GM20000 (cell line): ENCODE data around the gene RBFOX2.

Source experiments
- DNase-seq: peaks from one replicate; pipeline ENCODE4 v3.0.0; 2012; ENCODE audit warnings: low spot score
- CTCF ChIP-seq: IDR thresholded peaks from 2 replicates; pipeline ENCODE4 v1.5.1; 2012; ENCODE audit warnings: mild to moderate bottlenecking, control low read depth; ENCODE audit errors: extremely low read depth, missing control alignments

RBFOX2 gene

GRCh38 chr22:35725521-35725920 is 303.1 kb downstream of the RBFOX2 start:
- TF ChIP-seq CTCF: no peak
- no peak for DNase-seq

- DNase-seq: no peak
- TF ChIP-seq CTCF: no peak
Observed at GRCh38 chr22:35721960-35722359, 306.7 kb downstream of the RBFOX2 start.

GRCh38 chr22:35719212-35719875 is 309.3 kb downstream of the RBFOX2 start:
- DNase-seq: no peak
- TF ChIP-seq CTCF: no peak

- DNase-seq: no peak
- no peak for TF ChIP-seq CTCF
Observed at GRCh38 chr22:35717572-35717971, 311.1 kb downstream of the RBFOX2 start, which contains the start of gene APOL5. Gene APOL5, plus strand, starts transcription at chr22:35717872. Its CDS starts 0 bp downstream, at chr22:35717872.

GRCh38 chr22:35712672-35713071 is 316.0 kb downstream of the RBFOX2 start:
- DNase-seq: no peak

GRCh38 chr22:35711336-35711735 is 317.3 kb downstream of the RBFOX2 start:
- no peak for TF ChIP-seq CTCF
- no peak for DNase-seq

More at GRCh38 chr22:35712672-35713071, 316.0 kb downstream of the RBFOX2 start:
- no peak for TF ChIP-seq CTCF

- TF ChIP-seq CTCF: no peak
- DNase-seq: no peak
Observed at GRCh38 chr22:35708917-35709316, 319.7 kb downstream of the RBFOX2 start.
